WTC11 (cell line): Measurements from ENCODE around the gene KLK6.

Experiments used
- ATF2 ChIP-seq: sonication (generic); formaldehyde crosslinking; IDR thresholded peaks from 2 replicates; pipeline ENCODE4 v1.8.1; 2022; ENCODE audit warnings: low read depth, missing genetic modification reagents, borderline replicate concordance
- CTCF ChIP-seq: fragments of 200-600 bp; IDR thresholded peaks from 2 replicates; pipeline ENCODE4 v1.8.0; 2022; ENCODE audit warnings: antibody characterized with exemption
- ELF4 ChIP-seq: sonication (generic); formaldehyde crosslinking; IDR thresholded peaks from 2 replicates; pipeline ENCODE4 v1.8.1; 2022; ENCODE audit warnings: low read depth, mild to moderate bottlenecking, moderate library complexity, missing genetic modification reagents
- ETV6 ChIP-seq: sonication (generic); formaldehyde crosslinking; IDR thresholded peaks from 2 replicates; pipeline ENCODE4 v1.8.1; 2022; ENCODE audit warnings: mild to moderate bottlenecking, missing genetic modification reagents
- JUN ChIP-seq: sonication (generic); formaldehyde crosslinking; IDR thresholded peaks from 2 replicates; pipeline ENCODE4 v1.8.0; 2023; ENCODE audit warnings: mild to moderate bottlenecking, missing genetic modification reagents
- MYBL2 ChIP-seq: sonication (generic); formaldehyde crosslinking; IDR thresholded peaks from 2 replicates; pipeline ENCODE4 v1.8.1; 2023; ENCODE audit warnings: mild to moderate bottlenecking, moderate library complexity, missing genetic modification reagents
- SMAD4 ChIP-seq: sonication (generic); formaldehyde crosslinking; IDR thresholded peaks from 2 replicates; pipeline ENCODE4 v1.8.0; 2022; ENCODE audit warnings: mild to moderate bottlenecking, missing genetic modification reagents
- USF1 ChIP-seq: sonication (generic); formaldehyde crosslinking; IDR thresholded peaks from 2 replicates; pipeline ENCODE4 v1.8.0; 2022; ENCODE audit warnings: mild to moderate bottlenecking, missing genetic modification reagents

- TF ChIP-seq ELF4 (CRISPR knock-in tag) (no peak), CTCF (no peak), ATF2 (CRISPR knock-in tag) (no peak), MYBL2 (CRISPR knock-in tag) (no peak), JUN (CRISPR knock-in tag) (no peak), ETV6 (CRISPR knock-in tag) (no peak), SMAD4 (CRISPR knock-in tag) (no peak), USF1 (CRISPR knock-in tag) (no peak)
Observed at GRCh38 chr19:51012661-51013190, 43.3 kb upstream of the KLK6 start.
